KOPT-K1 (cell line): Measurements from ENCODE around the gene SMPD4.
"Not testable (repeated sequence)": the region's sequence is repeated elsewhere in the genome, so short reads cannot be mapped to it uniquely, and the experiment has no call there.

Experiments used
- H3K27ac ChIP-seq: fragments of 200-600 bp; sonication (generic); 2 replicates; pipeline ENCODE4 v1.5.1; 2016; ENCODE audit warnings: antibody characterized with exemption, mild to moderate bottlenecking, low read depth, low read length; ENCODE audit not compliant: poor library complexity, severe bottlenecking
- H3K36me3 ChIP-seq: fragments of 200-600 bp; sonication (generic); 2 replicates; pipeline ENCODE4 v1.5.1; 2017; ENCODE audit warnings: antibody characterized with exemption, mild to moderate bottlenecking, low read length, moderate library complexity; ENCODE audit not compliant: insufficient read depth
- H3K9me3 ChIP-seq: fragments of 200-600 bp; sonication (generic); 2 replicates; pipeline ENCODE4 v1.5.1; 2017; ENCODE audit warnings: antibody characterized with exemption, low read length, mild to moderate bottlenecking; ENCODE audit not compliant: insufficient read depth, poor library complexity, severe bottlenecking

SMPD4 gene

GRCh38 chr2:130141002-130141401 lies 40.4 kb downstream of the SMPD4 start:
- H3K9me3 ChIP-seq, H3K36me3 ChIP-seq, H3K27ac ChIP-seq: not testable (repeated sequence)

GRCh38 chr2:130140516-130140915 lies 40.9 kb downstream of the SMPD4 start:
- not testable (repeated sequence) for H3K9me3 ChIP-seq, H3K36me3 ChIP-seq, H3K27ac ChIP-seq

- not testable (repeated sequence) for H3K27ac ChIP-seq, H3K36me3 ChIP-seq, H3K9me3 ChIP-seq
Observed at GRCh38 chr2:130139331-130140280, 41.8 kb downstream of the SMPD4 start.

GRCh38 chr2:130138841-130139251 lies 42.6 kb downstream of the SMPD4 start:
- H3K9me3 ChIP-seq, H3K36me3 ChIP-seq, H3K27ac ChIP-seq: not testable (repeated sequence)

- H3K9me3 ChIP-seq, H3K36me3 ChIP-seq, H3K27ac ChIP-seq: not testable (repeated sequence)
Observed at GRCh38 chr2:130138326-130138725, 43.1 kb downstream of the SMPD4 start.

- H3K27ac ChIP-seq, H3K36me3 ChIP-seq, H3K9me3 ChIP-seq: not testable (repeated sequence)
Observed at GRCh38 chr2:130137118-130137517, 44.3 kb downstream of the SMPD4 start.

- H3K36me3 ChIP-seq, H3K9me3 ChIP-seq, H3K27ac ChIP-seq: not testable (repeated sequence)
Observed at GRCh38 chr2:130136546-130136945, 44.9 kb downstream of the SMPD4 start.

- Histone ChIP-seq H3K36me3 (no peaks in the 10 kb centered on the region), H3K27ac (no peak overlapping the region), H3K9me3 (no peaks in the 10 kb centered on the region)
Observed at GRCh38 chr2:130135692-130136541, 45.5 kb downstream of the SMPD4 start.

- H3K27ac ChIP-seq, H3K36me3 ChIP-seq, H3K9me3 ChIP-seq: not testable (repeated sequence)
Observed at GRCh38 chr2:130129120-130129829, 52.1 kb downstream of the SMPD4 start, which contains the start of gene POTEF. TSS of gene POTEF (minus strand) at chr2:130129222. CDS start at chr2:130120515, 8,707 bp downstream.

- not testable (repeated sequence) for H3K27ac ChIP-seq, H3K36me3 ChIP-seq, H3K9me3 ChIP-seq
Observed at GRCh38 chr2:130128464-130128863, 52.9 kb downstream of the SMPD4 start.

- not testable (repeated sequence) for H3K27ac ChIP-seq, H3K9me3 ChIP-seq, H3K36me3 ChIP-seq
Observed at GRCh38 chr2:130127726-130128125, 53.7 kb downstream of the SMPD4 start.

GRCh38 chr2:130120924-130121323 lies 60.5 kb downstream of the SMPD4 start:
- not testable (repeated sequence) for H3K9me3 ChIP-seq

GRCh38 chr2:130102597-130103363 lies 78.6 kb downstream of the SMPD4 start:
- H3K9me3 ChIP-seq, H3K36me3 ChIP-seq, H3K27ac ChIP-seq: not testable (repeated sequence)

More at GRCh38 chr2:130120924-130121323, 60.5 kb downstream of the SMPD4 start:
- H3K36me3 ChIP-seq, H3K27ac ChIP-seq: not testable (repeated sequence)
